Stimulated activated CD4-positive, alpha-beta T cell treated with anti-CD3 and anti-CD28 coated beads, TNF-alpha, amount 100 ng/mL, for 48 hours (primary cell): ENCODE data around the gene METTL13.

Source experiments
- DNase-seq, 3 donors: peaks; one replicate each; pipeline ENCODE4 v3.0.0-alpha.2; 2020; ENCODE audit warnings: low read depth in 3 of 3

Gene METTL13

GRCh38 chr1:171803045-171803444 is 21.6 kb downstream of the METTL13 start:
- no peak for DNase-seq

GRCh38 chr1:171803461-171804022 is 22.1 kb downstream of the METTL13 start:
- no peak for DNase-seq

GRCh38 chr1:171805395-171806115 is 24.1 kb downstream of the METTL13 start:
- no peak for DNase-seq

GRCh38 chr1:171807556-171807955 is 26.1 kb downstream of the METTL13 start:
- DNase-seq, result no peak

GRCh38 chr1:171809834-171810233 is 28.4 kb downstream of the METTL13 start:
- DNase-seq, result no peak

GRCh38 chr1:171811672-171812071 is 30.2 kb downstream of the METTL13 start:
- DNase-seq, result no peak

- no peak for DNase-seq
These were observed 33.2 kb downstream of the METTL13 start for GRCh38 chr1:171814692-171815091.

- no peak for DNase-seq
These were observed 34.9 kb downstream of the METTL13 start for GRCh38 chr1:171816300-171816901.

GRCh38 chr1:171817511-171818265 is 36.2 kb downstream of the METTL13 start:
- DNase-seq, result peak in 1 of 3 donors; percentile 31

- no peak for DNase-seq
These were observed 38.5 kb downstream of the METTL13 start for GRCh38 chr1:171819946-171820345.

GRCh38 chr1:171826973-171827372 is 45.5 kb downstream of the METTL13 start:
- DNase-seq, result no peak

- DNase-seq, result no peak
These were observed 47.3 kb downstream of the METTL13 start for GRCh38 chr1:171828794-171829193.

GRCh38 chr1:171833091-171833825 is 51.8 kb downstream of the METTL13 start:
- DNase-seq, result no peak

GRCh38 chr1:171834821-171835220 is 53.4 kb downstream of the METTL13 start:
- DNase-seq, result no peak

GRCh38 chr1:171835891-171836290 is 54.4 kb downstream of the METTL13 start:
- no peak for DNase-seq

GRCh38 chr1:171841050-171841910 is 59.8 kb downstream of the METTL13 start, which contains the start of gene DNM3:
DNM3 (plus strand) TSS chr1:171841498; CDS start chr1:171841657, 159 bp downstream.
- peak; percentile 45 to 61 (median 53) for DNase-seq

GRCh38 chr1:171841931-171842761 is 60.7 kb downstream of the METTL13 start:
- no peak for DNase-seq

- DNase-seq, result no peak
These were observed 62.9 kb downstream of the METTL13 start for GRCh38 chr1:171844381-171844780.

GRCh38 chr1:171845998-171846397 is 64.5 kb downstream of the METTL13 start:
- DNase-seq, result no peak
